NCI-H460 (cell line): ENCODE measurements around the gene TAOK3. TPM values are rescaled to one million over a fixed set of nuclear protein-coding genes. Genes with fewer than 3 reads are reported as not detected.
"Not testable (repeated sequence)": the region's sequence is repeated elsewhere in the genome, so short reads cannot be mapped to it uniquely, and the experiment has no call there.

Source experiments
- DNase-seq: peaks from one replicate; pipeline ENCODE4 v3.0.0-alpha.2; 2016; ENCODE audit warnings: low read depth; ENCODE audit errors: extremely low read depth
- total RNA-seq: library from RNA; depleted of rRNA; stranded (reverse); fragments of >200 nt; shearing (Covaris generic); gene quantifications from 2 replicates; pipeline ENCODE4 v1.2.3, GENCODE V29; 2014

The TAOK3 gene
- total RNA-seq, 1 experiment from 2014 or later, result 23.6 TPM

DNA sequence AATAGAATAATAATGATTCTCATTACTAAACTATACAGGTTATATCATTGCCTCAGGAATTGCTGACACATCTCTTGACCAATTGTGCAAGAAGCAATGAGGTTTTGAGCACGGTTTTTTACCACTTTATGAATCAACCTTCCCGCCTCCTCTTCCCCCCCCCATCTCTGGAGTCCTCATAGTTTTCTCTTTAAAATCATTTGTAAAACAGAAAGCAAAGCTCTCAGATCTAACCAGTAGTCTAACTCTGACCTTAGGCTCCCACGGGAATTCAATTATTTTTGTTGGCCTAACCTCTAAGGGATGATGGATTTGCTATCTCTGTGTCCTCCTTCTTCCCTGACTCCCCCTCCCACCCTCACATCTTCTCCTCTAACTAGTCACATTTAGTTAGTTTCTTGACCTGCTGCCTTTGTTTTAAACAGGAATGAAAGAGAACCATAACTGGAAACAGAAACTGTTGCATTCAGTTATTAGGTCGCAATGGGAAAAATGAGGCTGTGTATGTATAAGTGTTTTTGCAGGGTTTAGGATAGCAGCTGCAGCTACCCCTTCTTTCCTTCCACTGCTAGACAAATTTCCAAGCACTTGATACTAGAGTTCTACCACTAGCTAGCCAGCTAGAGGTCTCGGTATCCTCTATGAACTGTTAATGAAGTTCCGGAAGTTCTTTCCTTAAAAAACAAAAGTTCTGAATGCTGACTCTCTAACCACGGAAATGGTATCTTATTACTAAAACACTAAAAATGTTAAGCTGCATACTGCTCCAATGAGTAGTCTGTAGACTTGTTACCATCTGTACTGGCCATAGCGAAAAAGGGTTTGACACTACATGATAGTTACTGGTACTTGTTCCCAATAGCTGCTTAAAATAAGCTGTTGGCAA lies 65.4 kb downstream of the TAOK3 start:
- peak; percentile 11 for DNase-seq

DNA sequence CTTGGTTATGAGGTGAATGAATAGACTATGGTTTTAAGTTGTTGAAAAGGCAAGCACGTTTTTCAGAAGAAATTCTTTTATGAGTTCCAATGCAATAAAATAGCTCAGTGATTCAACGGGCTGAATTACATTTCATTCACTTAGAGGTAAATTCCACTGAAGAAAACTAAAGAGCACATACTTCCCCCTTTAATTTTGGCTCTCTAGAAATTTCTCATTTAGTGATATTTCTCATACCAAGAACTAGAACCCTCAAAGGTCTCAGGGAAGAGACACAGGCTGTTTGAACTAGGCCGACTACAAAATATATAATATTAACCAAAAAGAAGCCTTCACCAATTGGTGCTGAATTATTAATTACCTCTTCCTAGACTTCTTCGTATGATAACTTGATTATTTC lies 68.6 kb downstream of the TAOK3 start:
- no peak for DNase-seq

DNA sequence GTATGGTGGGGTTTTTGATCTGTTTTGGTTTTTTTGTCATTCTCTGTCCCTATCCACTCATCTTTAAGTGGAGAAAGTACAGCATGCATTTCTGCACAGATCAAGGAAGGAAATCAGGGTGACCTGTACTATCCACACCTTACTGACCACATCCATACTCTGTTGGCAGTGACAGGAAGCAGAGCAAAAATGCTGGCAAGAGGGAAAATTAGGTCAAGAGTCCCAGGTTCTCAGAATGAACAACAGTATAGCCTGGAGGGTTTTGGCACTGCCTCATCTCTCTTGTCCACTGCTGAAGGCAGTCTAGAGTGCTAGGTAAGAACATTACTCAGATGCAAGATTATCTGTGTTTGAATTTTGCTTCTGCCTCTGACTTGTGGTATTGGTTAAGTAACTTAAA lies 70.7 kb downstream of the TAOK3 start:
- DNase-seq, result no peak

DNA sequence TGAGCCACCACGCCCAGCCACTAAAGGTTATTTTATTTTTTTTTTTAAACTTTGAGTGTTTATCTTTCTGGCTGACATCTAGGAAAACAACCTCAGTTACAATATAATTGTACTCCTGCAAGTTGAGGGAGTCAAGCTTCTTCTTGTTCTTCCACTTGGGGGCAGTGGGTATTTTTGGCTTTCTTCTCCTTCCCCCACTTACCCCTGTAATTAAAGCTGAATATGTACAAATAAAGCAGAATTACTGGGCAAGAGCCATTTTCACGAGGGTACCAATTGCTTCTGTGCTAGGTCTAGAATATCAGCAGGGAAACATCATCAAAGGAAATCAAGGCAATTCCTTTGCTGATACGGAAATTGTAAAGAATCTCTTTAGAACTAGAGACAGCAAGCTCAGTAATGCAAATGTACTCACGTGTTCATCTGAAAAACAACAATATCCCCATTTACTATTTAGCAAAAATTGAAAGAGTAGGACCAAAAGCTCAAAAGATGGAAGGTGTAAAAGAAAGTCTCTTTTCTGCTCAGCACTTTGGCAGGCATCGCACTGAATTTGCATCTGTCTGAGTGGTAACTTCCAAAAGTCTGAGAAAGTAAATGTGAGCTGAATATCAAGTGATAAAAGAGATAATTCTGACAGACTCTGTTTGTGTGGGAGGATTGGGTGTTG lies 72.8 kb downstream of the TAOK3 start:
- no peak for DNase-seq

DNA sequence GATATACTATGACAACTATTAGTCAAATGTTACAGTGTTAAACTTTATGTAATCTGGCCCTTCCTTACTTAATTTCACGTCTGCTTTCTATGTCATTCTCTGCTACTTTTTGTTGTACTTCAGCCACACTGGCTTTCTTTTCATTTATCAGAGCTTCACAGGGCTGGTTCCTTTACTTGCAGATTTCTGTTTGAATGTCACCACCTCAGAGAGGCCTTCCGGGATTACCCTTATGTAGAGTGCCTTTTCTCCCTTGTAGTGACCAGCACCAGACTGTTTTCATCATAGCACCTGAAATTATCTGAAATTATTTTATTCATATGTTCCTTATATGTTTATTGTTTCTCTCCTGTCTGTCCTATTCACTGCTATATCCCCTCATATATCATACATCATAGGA lies 75.4 kb downstream of the TAOK3 start:
- DNase-seq, result no peak

DNA sequence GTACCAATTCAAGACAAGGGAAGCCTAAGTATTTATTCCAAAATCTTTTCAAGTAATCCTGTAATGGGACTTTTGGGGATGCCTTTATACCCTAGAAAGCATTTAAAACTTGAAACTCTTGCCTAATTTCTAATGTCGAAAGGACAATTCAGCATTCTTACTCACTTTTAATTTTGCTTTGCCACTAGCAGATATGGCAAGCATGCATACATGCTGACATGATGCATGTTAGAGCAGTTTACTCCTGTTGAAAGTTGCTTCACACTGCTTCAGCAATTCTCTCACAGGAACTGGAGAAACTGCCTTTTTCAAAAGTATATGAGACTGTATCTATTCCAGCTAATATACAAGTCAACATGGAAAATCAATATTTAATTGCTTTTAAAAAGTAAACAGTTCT lies 79.9 kb downstream of the TAOK3 start:
- no peak for DNase-seq

DNA sequence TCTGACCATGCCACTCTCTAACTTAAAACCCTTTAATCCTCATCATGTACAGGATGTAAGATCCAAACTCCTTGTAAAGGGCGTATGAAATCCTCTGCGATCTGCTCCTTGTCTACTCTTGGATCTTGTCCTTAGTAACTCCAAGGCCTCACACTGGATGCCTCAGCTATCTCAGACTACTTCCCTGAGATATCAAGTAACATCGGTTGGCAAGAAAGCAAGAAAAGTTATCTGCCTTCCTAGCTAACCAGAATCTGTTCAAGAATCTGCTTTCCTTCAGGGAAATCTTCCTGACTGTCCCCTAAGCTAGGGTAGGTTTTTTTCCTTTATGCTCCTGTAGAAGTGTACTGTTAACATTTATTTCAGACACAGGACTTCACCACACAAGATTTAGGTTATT lies 82.6 kb downstream of the TAOK3 start:
- DNase-seq, result no peak

DNA sequence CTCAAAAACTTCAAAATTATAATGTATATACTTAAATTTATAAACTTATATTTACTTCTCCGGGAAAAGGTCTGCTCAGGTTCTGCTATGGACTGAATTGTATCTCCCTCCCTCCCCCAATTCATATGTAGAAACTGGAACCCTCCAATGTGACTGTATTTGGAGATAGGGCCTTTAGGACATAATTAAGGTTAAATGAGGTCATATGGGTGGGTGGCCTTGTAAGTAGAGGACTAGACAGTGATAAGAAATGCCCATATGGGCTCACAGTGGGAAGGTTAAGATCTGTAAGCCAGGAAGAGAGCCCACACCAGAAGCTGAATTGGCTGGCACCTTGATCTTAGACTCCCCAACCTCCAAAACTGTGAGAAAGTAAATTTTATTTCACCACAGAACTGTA lies 84.5 kb downstream of the TAOK3 start:
- no peak for DNase-seq

DNA sequence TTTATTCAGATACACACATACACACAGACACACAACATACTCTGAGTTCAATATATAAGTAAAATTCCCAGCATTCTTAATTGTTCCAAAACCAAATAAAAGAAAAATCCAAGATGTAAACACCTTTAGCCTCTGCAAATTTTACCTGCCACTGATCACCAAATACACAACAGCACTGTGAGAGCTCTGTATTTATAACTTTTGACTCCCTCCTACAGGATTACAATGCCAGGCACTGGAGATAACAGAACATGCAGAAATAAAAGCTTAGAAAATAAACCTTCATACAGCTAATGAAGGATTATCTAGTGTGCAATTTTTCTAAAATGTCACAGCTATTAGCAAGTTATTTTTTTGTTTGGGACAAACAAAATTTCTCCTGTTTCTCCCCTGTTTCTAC lies 85.0 kb downstream of the TAOK3 start:
- no peak for DNase-seq

DNA sequence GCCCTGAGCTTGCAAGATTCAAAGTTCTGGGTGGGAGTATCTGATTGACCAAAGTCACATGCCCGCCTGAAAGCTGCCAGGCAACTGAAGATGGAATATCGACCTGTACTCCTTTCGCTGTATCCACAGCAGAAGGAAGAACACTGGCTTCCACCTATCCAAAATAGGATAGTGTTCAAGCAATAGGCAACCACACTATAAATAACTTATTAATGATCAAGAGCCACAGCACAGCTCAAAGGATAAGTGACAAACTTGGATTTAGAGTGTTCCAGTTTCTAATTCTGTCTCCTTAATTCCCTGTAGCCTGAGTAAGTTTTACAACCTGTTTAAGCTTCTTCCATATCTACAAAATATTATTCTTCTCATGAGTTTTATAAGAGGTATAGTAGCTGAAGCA lies 89.9 kb downstream of the TAOK3 start:
- DNase-seq, result no peak

DNA sequence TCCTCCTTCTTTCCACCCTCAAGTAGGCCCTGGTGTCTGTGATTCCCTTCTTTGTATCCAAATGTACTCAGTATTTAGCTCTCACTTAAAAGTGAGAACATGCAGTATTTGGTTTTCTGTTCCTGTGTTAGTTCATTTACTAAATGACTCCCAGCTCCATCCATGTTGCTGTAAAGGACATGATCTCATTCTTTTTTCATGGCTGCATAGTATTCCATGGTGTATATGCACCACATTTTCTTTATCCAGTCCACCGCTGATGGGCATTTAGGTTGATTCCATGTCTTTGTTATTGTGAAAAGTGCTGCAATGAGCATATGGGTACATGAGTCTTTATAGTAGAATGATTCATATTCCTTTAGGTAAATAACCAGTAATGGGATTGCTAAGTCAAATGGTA lies 94.4 kb downstream of the TAOK3 start:
- DNase-seq, result not testable (repeated sequence)

DNA sequence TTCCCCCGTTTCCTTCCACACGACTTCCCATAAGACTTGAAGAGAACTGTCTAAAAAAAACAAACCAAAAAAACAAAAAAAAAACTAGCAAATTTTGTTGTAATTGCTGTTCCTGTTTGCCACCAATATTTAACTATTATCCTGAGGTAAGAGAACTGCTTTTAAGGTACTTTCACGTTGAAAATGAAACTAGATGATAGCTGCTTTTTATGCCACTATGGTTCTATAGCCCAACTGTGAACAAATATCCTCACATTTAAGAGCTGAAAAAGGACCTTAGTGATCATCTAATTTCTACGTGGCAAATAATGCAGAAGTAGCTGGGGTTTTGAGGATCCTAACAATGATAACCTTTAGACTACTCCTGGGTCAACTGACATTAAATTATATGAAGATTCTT lies 98.6 kb downstream of the TAOK3 start:
- no peak for DNase-seq

DNA sequence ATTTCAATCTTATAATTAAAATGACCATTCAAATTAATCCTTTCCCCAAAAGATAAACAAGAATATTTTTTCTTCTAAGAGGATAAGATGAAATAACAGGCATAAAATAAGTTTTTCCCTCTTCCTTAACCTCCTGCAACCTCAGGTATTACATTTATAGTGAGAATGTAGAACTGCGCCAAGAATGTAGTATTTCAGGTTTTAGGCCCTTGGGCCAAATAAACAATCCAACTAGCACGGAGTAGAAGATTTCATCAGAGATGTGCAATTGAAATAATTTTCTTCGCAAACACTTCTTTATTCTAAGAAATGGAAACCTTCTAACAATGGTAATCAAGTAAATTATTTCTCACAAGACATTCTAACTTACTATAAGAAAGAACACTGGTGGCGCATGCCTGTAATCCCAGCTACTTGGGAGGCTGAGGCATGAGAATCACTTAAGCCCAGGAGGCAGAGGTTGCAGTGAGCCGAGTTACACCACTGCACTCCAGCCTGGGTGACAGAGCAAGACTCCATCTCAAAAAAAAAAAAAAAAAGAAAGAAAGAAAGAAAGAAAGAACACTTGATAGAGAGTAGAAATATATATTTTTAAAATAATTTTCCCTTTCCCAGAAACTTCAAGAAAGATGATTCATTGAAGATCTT lies 100.8 kb downstream of the TAOK3 start:
- no peak for DNase-seq

DNA sequence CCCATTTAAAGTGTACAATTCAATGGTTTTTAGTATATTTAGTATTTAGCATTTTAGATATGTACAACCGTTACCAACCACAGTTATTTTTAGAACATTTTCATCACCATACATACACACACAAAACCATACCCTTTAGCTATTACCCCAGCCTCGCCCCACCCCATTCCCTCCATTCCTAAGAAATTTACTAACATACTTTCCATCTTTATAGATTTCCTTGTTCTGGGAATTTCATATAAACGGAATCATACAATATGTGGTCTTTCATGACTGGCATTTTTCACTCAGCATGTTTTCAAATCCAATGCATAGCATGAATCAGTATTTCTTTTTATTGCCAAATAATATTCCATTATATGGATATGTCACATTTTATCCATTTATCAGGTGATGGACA lies 101.5 kb downstream of the TAOK3 start:
- DNase-seq, result no peak

DNA sequence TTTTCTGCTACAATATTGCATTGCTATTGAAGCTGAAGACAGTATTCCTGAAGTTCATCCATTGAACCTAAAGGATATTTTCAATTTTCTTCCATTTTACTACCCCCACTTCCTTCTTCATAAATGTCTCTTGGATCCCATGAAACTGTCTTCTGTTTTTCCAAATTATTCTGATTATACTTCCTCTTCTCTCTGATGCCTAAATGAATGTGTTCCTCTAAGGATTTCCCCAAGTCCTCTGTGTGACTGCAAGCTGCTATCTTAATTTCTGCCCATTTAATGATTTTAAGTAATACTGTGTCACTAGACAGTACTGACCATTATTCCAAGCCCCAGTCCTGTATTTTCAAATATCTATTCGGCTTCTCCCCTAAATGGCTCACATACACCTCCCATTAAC lies 102.9 kb downstream of the TAOK3 start:
- no peak for DNase-seq

DNA sequence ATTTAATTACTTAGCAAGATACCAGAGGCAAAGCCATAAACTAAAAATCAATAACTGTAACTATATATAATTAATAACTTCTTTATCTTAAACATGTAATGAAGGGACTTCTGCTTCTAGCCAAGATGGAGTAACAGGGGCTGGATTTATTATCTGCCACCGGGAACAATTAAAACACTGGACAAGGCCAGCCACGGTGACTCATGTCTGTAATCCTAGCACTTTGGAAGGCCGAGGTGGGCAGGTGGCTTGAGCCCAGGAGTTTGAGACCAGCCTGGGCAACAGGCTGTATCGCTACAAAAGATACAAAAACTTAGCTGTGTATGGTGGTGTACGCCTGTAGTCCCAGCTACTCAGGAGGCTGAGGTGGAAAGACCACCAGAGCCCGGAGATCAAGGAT lies 113.6 kb downstream of the TAOK3 start:
- no peak for DNase-seq

DNA sequence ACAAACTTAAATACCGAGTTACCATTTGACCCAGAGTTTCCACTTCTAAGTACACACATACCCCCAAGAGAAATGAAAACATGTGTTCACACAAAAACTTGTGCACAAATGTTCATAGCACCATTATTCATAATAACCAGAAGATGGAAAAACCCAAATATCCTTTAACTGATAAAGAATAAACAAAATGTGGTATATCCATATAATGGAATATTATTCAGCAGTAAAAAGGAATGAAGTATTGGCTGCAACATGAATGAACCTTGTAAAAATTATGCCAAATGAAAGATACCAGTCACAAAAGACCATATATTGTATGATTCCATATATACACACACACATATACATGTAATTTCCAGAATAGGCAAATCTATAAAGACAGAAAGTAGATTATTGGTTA lies 116.4 kb downstream of the TAOK3 start:
- no peak for DNase-seq

DNA sequence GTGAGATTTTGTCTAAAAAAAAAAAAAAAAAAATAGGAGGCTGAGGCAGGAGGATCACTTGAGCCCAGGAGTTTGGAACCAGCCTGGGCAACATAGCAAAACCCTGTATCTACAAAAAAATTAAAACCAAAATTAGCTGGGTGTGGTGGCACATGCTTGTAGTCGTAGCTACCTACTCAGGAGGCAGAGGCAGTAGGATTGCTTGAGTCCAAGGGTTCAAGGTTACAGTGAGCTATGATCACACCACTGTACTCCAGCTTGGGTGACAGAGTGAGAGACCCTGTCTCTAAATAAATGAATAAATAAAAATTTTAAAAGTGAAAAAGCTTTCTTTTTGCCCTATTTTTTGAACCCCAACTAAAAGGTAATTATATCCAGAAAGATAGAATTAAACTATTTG lies 123.2 kb downstream of the TAOK3 start:
- no peak for DNase-seq

DNA sequence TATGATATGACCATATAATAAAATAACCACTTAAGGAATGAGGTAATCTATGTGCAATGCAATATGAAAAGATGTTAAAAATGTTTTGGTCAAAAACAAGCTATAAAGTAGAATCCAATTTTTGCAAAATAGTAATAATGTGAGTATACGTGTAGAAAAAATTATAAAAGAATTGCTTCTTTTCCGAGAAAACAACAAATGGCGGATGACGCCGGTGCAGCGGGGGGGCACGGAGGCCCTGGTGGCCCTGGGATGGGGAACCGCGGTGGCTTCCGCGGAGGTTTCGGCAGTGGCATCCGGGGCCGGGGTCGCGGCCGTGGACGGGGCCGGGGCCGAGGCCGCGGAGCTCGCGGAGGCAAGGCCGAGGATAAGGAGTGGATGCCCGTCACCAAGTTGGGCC lies 126.8 kb downstream of the TAOK3 start:
- DNase-seq, result not testable (repeated sequence)

DNA sequence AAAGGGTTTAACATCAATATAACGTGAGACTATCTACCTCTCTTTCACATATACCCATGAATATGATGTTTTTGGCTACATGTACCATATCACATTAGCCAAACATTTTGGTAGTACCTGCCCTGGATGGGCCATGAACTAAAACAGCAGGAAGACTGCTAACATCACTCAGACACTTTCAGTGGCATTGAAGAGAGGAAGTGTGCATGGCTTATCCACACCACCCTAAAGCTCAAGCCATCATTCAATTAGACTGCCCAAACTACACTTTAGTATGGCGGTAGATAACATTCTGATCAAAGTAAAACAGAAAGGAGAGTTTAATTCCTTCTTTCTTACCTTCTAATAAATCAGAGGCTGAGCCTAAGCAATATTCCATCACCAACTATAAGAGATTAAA lies 133.8 kb downstream of the TAOK3 start:
- DNase-seq, result no peak

DNA sequence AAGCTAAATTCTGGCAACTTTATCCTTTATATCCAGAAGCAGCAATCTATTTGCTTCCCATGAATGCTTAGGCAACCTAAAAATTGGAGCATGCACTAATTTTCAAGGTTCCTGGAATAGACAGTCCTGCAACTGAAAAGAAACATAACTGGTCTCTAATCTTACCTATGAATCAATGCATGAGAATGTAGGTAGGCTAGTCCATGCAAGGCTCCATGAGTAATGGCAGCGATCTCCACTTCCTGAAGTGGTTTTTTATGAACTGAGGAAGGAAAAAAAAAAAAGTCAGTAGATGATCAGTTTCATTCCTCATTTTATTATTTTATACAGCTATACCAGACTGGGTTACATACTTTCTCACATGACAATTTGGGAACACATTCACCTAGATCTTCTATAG lies 134.8 kb downstream of the TAOK3 start:
- DNase-seq, result no peak
